Activated CD8-positive, alpha-beta T cell treated with anti-CD3 and anti-CD28 coated beads for 36 hours (primary cell): ENCODE measurements around the gene EPB41L4A. TPM values are rescaled to one million over a fixed set of nuclear protein-coding genes. Genes with fewer than 3 reads are reported as not detected.
"Not testable (repeated sequence)": the region's sequence is repeated elsewhere in the genome, so short reads cannot be mapped to it uniquely, and the experiment has no call there.

Experiments
- ATAC-seq: fragments of 200-7000 bp; cut with Tn5 transposase; one replicate; pipeline ENCODE4 v1.10.0; 2021; ENCODE audit warnings: mild to moderate bottlenecking, moderate library complexity
- CTCF ChIA-PET: fragments of 350-600 bp; sonication (Branson Sonifier 250); formaldehyde crosslinking; loops from one replicate; lab custom pipeline; 2021; ENCODE audit warnings: antibody characterized with exemption; lab: Charles Lee
- POLR2A ChIA-PET: fragments of 350-600 bp; sonication (Branson Sonifier 250); formaldehyde crosslinking; loops from one replicate; lab custom pipeline; 2021; ENCODE audit warnings: antibody characterized with exemption; lab: Charles Lee
- DNase-seq: peaks from one replicate; pipeline ENCODE4 v3.0.0-alpha.2; 2020
- H3K27ac Mint-ChIP-seq: one replicate; pipeline ENCODE4 v1.8.0; 2021; ENCODE audit warnings: mild to moderate bottlenecking, mixed read lengths
- H3K27me3 Mint-ChIP-seq: one replicate; pipeline ENCODE4 v1.8.0; 2021; ENCODE audit warnings: mixed read lengths
- H3K36me3 Mint-ChIP-seq: one replicate; pipeline ENCODE4 v1.8.0; 2021; ENCODE audit warnings: low read depth, mixed read lengths
- H3K4me1 Mint-ChIP-seq: one replicate; pipeline ENCODE4 v1.8.0; 2021; ENCODE audit warnings: low read depth, mixed read lengths
- H3K4me3 Mint-ChIP-seq: one replicate; pipeline ENCODE4 v1.8.0; 2021; ENCODE audit warnings: mild to moderate bottlenecking, moderate library complexity, mixed read lengths
- H3K9me3 Mint-ChIP-seq: one replicate; pipeline ENCODE4 v1.8.0; 2021; ENCODE audit warnings: mixed read lengths
- intact Hi-C: fragments of 100-400 bp; cut with micrococcal nuclease; formaldehyde crosslinking; loops from one replicate; pipeline ENCODE4 v1.10.0; 2022
- total RNA-seq, 2 experiments: library from RNA; stranded (reverse); gene quantifications; one replicate each; pipeline ENCODE4 v1.2.3, GENCODE V29; 2021
- TF ChIP-seq, protein P1 (sequence below): fragments of 200-600 bp; IDR thresholded peaks from one replicate; pipeline ENCODE4 v1.8.0; 2022; ENCODE audit warnings: antibody characterized with exemption, mild to moderate bottlenecking

The EPB41L4A gene
- total RNA-seq, 2 experiments from 2014 or later, result 0.25 TPM; not detected in 1

GRCh38 chr5:112227911-112228631 is 191.0 kb downstream of the EPB41L4A start:
- H3K36me3 Mint-ChIP-seq, result no peaks in the 10 kb centered on the region
- H3K9me3 Mint-ChIP-seq, result no peaks in the 10 kb centered on the region
- no peaks in the 10 kb centered on the region for H3K4me1 Mint-ChIP-seq
- no peak overlapping the region for H3K4me3 Mint-ChIP-seq
- TF ChIP-seq, protein P1, sequence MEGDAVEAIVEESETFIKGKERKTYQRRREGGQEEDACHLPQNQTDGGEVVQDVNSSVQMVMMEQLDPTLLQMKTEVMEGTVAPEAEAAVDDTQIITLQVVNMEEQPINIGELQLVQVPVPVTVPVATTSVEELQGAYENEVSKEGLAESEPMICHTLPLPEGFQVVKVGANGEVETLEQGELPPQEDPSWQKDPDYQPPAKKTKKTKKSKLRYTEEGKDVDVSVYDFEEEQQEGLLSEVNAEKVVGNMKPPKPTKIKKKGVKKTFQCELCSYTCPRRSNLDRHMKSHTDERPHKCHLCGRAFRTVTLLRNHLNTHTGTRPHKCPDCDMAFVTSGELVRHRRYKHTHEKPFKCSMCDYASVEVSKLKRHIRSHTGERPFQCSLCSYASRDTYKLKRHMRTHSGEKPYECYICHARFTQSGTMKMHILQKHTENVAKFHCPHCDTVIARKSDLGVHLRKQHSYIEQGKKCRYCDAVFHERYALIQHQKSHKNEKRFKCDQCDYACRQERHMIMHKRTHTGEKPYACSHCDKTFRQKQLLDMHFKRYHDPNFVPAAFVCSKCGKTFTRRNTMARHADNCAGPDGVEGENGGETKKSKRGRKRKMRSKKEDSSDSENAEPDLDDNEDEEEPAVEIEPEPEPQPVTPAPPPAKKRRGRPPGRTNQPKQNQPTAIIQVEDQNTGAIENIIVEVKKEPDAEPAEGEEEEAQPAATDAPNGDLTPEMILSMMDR, result no peak
- intact Hi-C loops, result no loop called here
- no peak overlapping the region for H3K27ac Mint-ChIP-seq
- H3K27me3 Mint-ChIP-seq, result peaks cover 5% of the 10 kb centered on the region
- DNase-seq (no peak), ATAC-seq (no peak)
- POLR2A ChIA-PET, result no interaction called here
- CTCF ChIA-PET, result no interaction called here

- Mint-ChIP-seq H3K27me3 (peaks cover 5% of the 10 kb centered on the region), H3K36me3 (no peaks in the 10 kb centered on the region), H3K4me3 (no peak overlapping the region), H3K27ac (no peak overlapping the region), H3K4me1 (no peaks in the 10 kb centered on the region), H3K9me3 (no peaks in the 10 kb centered on the region)
- CTCF ChIA-PET, result no interaction called here
- DNase-seq, result no peak
- TF ChIP-seq, protein P1, result no peak
- no peak for ATAC-seq
- intact Hi-C loops, result no loop called here
- POLR2A ChIA-PET, result no interaction called here
These were observed 192.9 kb downstream of the EPB41L4A start for GRCh38 chr5:112226215-112226614.

GRCh38 chr5:112222997-112223396 is 196.1 kb downstream of the EPB41L4A start:
- intact Hi-C loops, H3K36me3 Mint-ChIP-seq, H3K27me3 Mint-ChIP-seq, H3K4me1 Mint-ChIP-seq, H3K9me3 Mint-ChIP-seq, ATAC-seq, POLR2A ChIA-PET, DNase-seq, H3K27ac Mint-ChIP-seq, H3K4me3 Mint-ChIP-seq, CTCF ChIA-PET: not testable (repeated sequence)

DNA sequence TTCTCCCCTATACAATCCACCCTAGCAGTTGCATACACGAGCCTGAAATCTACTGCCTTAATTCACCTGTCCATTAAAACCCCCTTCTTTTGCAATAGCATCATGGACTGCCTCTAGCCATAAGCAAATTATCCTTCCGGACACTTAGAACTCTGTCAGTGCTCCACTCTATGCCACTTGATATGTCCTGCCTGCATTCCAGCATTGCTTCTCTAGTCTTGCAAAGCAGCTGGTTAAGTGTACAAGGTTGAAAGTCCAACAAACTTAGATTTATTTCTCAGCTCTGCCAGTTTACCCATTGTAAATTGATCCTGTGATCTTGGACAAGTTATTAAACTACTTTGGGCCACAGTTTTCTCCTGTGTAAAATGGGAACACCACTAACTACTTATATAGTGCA is 197.9 kb downstream of the EPB41L4A start:
- Mint-ChIP-seq H3K9me3 (no peaks in the 10 kb centered on the region), H3K27ac (no peak overlapping the region), H3K27me3 (peaks cover 2% of the 10 kb centered on the region), H3K36me3 (no peaks in the 10 kb centered on the region), H3K4me1 (no peaks in the 10 kb centered on the region), H3K4me3 (no peak overlapping the region)
- CTCF ChIA-PET, result interaction anchor here (1.3 to 1.4 kb wide), 2 partner anchors 37 to 45 kb away, joined by 3 read pairs; no protein-coding TSS in a partner anchor
- POLR2A ChIA-PET, result no interaction called here
- intact Hi-C loops, result no loop called here
- ATAC-seq, result no peak
- TF ChIP-seq, protein P1, result no peak
- no peak for DNase-seq

- CTCF ChIA-PET, result interaction anchor here (0.7 kb wide), 1 partner anchor 44 kb away, joined by 3 read pairs; no protein-coding TSS in a partner anchor
- no peaks in the 10 kb centered on the region for H3K36me3 Mint-ChIP-seq
- DNase-seq (no peak), ATAC-seq (no peak)
- no peaks in the 10 kb centered on the region for H3K9me3 Mint-ChIP-seq
- H3K4me3 Mint-ChIP-seq, result no peak overlapping the region
- POLR2A ChIA-PET, result no interaction called here
- peaks cover 2% of the 10 kb centered on the region for H3K27me3 Mint-ChIP-seq
- no peaks in the 10 kb centered on the region for H3K4me1 Mint-ChIP-seq
- intact Hi-C loops, result no loop called here
- H3K27ac Mint-ChIP-seq, result no peak overlapping the region
- TF ChIP-seq, protein P1, result no peak
These were observed 200.1 kb downstream of the EPB41L4A start for GRCh38 chr5:112219000-112219399.
